Right lobe of liver (tissue), 6 donors: ENCODE results near the gene NFIA. TPM values are rescaled to one million over a fixed set of nuclear protein-coding genes. Genes with fewer than 3 reads are reported as not detected.
A peak's percentile ranks its signal among the peaks of the same experiment; 100 is the strongest.

Experiments used
- ATAC-seq, 4 donors: fragments of 200-7000 bp; cut with Tn5 transposase; one replicate each; pipeline ENCODE4 v1.9.1; 2020; ENCODE audit warnings: mild to moderate bottlenecking in 4 of 4, moderate library complexity in 4 of 4
- DNase-seq, 3 donors: peaks; one replicate each; pipeline ENCODE4 v3.0.0-alpha.2; 2020
- H3K27ac ChIP-seq, 3 donors: fragments of 200-600 bp; one replicate each; pipeline ENCODE4 v1.8.0; 2022
- H3K27me3 ChIP-seq, 2 donors: fragments of 200-600 bp; one replicate each; pipeline ENCODE4 v1.8.0; 2022
- H3K36me3 ChIP-seq, 4 donors: fragments of 200-600 bp; sonication (generic) in 1 of 4; one replicate each; pipeline versions ENCODE4 v1.5.1 to v1.8.0; 2017 to 2022; ENCODE audit warnings: control low read depth in 1 of 4
- H3K4me1 ChIP-seq, 4 donors: fragments of 200-600 bp; sonication (generic) in 1 of 4; one replicate each; pipeline versions ENCODE4 v1.5.1 to v1.8.0; 2017 to 2022; ENCODE audit warnings: control low read depth in 1 of 4
- H3K4me3 ChIP-seq, 3 donors: fragments of 200-600 bp; one replicate each; pipeline ENCODE4 v1.8.0; 2022
- H3K9me3 ChIP-seq, 4 donors: fragments of 200-600 bp; sonication (generic) in 1 of 4; one replicate each; pipeline versions ENCODE4 v1.5.1 to v1.8.0; 2017 to 2022; ENCODE audit warnings: control low read depth in 1 of 4
- CTCF ChIP-seq, 4 donors: fragments of 200-600 bp in 3 of 4; fragments of 450-650 bp in 1 of 4; IDR thresholded peaks; one replicate each; pipeline versions ENCODE4 v1.5.1 to v1.8.0; 2016 to 2022; ENCODE audit warnings: antibody characterized with exemption in 4 of 4, mild to moderate bottlenecking in 2 of 4
- POLR2A ChIP-seq: fragments of 450-650 bp; IDR thresholded peaks from one replicate; pipeline ENCODE4 v1.6.1; 2017; ENCODE audit warnings: antibody characterized with exemption, mild to moderate bottlenecking
- WGBS: methylation state at CpG from one replicate; pipeline ENCODE4 v1.1.6; 2018; ENCODE audit warnings: low coverage, low lambda C conversion rate; ENCODE audit not compliant: insufficient coverage; ENCODE audit errors: missing lambda C conversion rate; 5-methylcytosine and 5-hydroxymethylcytosine counted together
- intact Hi-C, 2 donors: fragments of 100-400 bp; cut with DNase I; formaldehyde crosslinking; loops; one replicate each; pipeline versions ENCODE4 v1.11.2 to v1.14.1; 2022
- total RNA-seq, 6 experiments: library from RNA; depleted of rRNA in 2 of 6; stranded (reverse); fragments of >200 nt in 2 of 6; fragmentation: NEBNext Ultra II Directional in 3 of 6; extraction: Animal tissue kit (Norgen Biotek cat#: 25700) in 3 of 6; gene quantifications; one replicate each; pipeline versions ENCODE4 v1.1.0 to v1.2.4, GENCODE V29; 2016 to 2023
- donor health status: DM: no; HTN: yes; CAD: no.
- donor health status: DM: no; HTN: no; CAD: no.
- donor health status: DM: no; HTN: no; CAD: no.
- donor health status: DM: no; HTN: yes; CAD: no.
- donor health status: DM: no; HTN: yes; CAD: no.

Gene NFIA
- total RNA-seq, 6 experiments from 2014 or later, result 36.7 to 97.2 (median 57.9) TPM

- intact Hi-C loops, result no loop called here
- Histone ChIP-seq H3K36me3 (no peaks in the 10 kb centered on the region), H3K4me3 (peak overlapping the region in 1 of 3 donors; percentile 10), H3K27ac (peak overlapping the region; percentile 56 to 72 (median 58)), H3K27me3 (no peaks in the 10 kb centered on the region), H3K9me3 (no peaks in the 10 kb centered on the region), H3K4me1 (peaks cover 0 to 59% (median 18%) of the 10 kb centered on the region in 4 donors)
- WGBS, result 40% methylated on average over 2 of the region's 2 CpGs
- TF ChIP-seq POLR2A (no peak), CTCF (IDR thresholded peaks at IDR 0.05) (no peak)
- no peak for DNase-seq
- ATAC-seq, result peak in 1 of 4 donors; percentile 37
These were observed 139.9 kb downstream of the NFIA start for GRCh38 chr1:61222240-61222639.

- no peaks in the 10 kb centered on the region for H3K9me3 ChIP-seq
- H3K4me3 ChIP-seq, result no peak overlapping the region
- no peaks in the 10 kb centered on the region for H3K36me3 ChIP-seq
- H3K27me3 ChIP-seq, result no peaks in the 10 kb centered on the region
- peak; percentile 45 to 77 (median 56) for ATAC-seq
- TF ChIP-seq CTCF (IDR thresholded peaks at IDR 0.05), result no peak
- no peak for TF ChIP-seq POLR2A
- H3K4me1 ChIP-seq, result peaks cover 0 to 62% (median 17%) of the 10 kb centered on the region in 4 donors
- no peak for DNase-seq
- intact Hi-C loops, result no loop called here
- H3K27ac ChIP-seq, result peak overlapping the region; percentile 56 to 72 (median 58)
These were observed 140.8 kb downstream of the NFIA start for GRCh38 chr1:61223140-61223539.

DNA sequence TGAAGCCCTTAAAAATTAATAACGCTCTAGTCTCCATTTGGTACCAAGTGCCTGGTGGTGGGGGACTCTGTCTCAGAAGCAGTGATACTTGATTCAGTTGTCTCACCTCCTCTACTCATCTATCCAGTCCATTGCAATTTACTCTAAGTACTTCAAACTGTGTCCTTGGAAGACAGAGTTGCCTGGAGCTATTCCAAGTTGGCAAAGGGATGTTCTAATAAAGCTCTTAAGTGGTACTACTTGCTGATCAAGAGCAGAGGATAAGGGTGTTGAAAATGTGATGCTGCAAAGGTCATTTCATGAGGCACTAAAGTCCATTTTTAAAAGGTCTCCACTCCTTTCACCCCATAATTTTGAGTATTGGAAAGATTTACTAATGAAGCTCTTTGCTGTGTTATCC is 142.2 kb downstream of the NFIA start:
- intact Hi-C loops, result no loop called here
- no peak overlapping the region for H3K4me3 ChIP-seq
- ATAC-seq, result no peak
- 70% methylated on average over 1 of the region's 1 CpG for WGBS
- H3K9me3 ChIP-seq, result no peaks in the 10 kb centered on the region
- TF ChIP-seq CTCF (IDR thresholded peaks at IDR 0.05), result no peak
- TF ChIP-seq POLR2A, result no peak
- peaks cover 0 to 65% (median 21%) of the 10 kb centered on the region in 4 donors for H3K4me1 ChIP-seq
- no peak for DNase-seq
- no peaks in the 10 kb centered on the region for H3K36me3 ChIP-seq
- H3K27ac ChIP-seq, result peak overlapping the region in 2 of 3 donors; percentile 58 to 72
- no peaks in the 10 kb centered on the region for H3K27me3 ChIP-seq

GRCh38 chr1:61225478-61225877 is 143.1 kb downstream of the NFIA start:
- 78% methylated on average over 9 of the region's 9 CpGs for WGBS
- intact Hi-C loops, result no loop called here
- DNase-seq (no peak), ATAC-seq (no peak)
- Histone ChIP-seq H3K4me3 (no peak overlapping the region), H3K27me3 (no peaks in the 10 kb centered on the region), H3K36me3 (no peaks in the 10 kb centered on the region), H3K4me1 (peaks cover 0 to 70% (median 25%) of the 10 kb centered on the region in 4 donors), H3K9me3 (no peaks in the 10 kb centered on the region), H3K27ac (peak overlapping the region in 1 of 3 donors; percentile 83)
- no peak for TF ChIP-seq POLR2A
- TF ChIP-seq CTCF (IDR thresholded peaks at IDR 0.05), result no peak
